ENCODE measurements around the gene IRAG1.

The IRAG1 gene, protein sequence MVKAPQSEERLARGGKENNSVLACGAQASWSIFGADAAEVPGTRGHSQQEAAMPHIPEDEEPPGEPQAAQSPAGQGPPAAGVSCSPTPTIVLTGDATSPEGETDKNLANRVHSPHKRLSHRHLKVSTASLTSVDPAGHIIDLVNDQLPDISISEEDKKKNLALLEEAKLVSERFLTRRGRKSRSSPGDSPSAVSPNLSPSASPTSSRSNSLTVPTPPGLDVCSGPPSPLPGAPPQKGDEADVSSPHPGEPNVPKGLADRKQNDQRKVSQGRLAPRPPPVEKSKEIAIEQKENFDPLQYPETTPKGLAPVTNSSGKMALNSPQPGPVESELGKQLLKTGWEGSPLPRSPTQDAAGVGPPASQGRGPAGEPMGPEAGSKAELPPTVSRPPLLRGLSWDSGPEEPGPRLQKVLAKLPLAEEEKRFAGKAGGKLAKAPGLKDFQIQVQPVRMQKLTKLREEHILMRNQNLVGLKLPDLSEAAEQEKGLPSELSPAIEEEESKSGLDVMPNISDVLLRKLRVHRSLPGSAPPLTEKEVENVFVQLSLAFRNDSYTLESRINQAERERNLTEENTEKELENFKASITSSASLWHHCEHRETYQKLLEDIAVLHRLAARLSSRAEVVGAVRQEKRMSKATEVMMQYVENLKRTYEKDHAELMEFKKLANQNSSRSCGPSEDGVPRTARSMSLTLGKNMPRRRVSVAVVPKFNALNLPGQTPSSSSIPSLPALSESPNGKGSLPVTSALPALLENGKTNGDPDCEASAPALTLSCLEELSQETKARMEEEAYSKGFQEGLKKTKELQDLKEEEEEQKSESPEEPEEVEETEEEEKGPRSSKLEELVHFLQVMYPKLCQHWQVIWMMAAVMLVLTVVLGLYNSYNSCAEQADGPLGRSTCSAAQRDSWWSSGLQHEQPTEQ

DNA sequence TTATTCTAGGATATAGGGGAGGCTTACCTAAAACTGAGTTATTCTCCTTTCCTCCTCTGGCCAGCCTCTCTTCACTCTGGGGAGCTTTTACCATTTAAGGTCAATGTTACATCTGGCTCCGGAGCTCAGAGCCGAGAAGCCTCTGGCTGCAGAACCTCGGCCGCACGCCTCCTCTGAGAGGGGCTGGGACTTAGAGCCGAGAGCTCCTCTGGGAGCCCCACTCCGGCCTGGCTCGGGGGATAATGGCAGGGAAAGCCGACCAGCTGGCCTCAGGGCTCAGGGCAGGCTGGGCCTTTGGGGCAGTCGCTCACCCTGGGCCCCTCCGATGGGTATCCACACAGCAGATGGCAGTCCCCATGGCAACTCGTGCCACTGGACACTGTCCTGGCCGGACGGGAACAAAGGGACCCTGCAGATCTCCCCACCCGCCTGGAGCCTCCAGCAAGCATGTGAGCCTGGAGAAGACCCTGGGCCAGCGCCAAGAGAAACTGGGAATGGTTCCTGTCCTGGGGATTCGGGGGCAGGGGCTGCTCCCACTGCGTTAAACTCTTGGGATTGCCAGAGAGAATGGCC lies at the start of gene IRAG1:
TSS of gene IRAG1 (minus strand) at position 247 of the 573 bp plus-strand sequence. CDS start at position 94, 153 bp downstream.
- DNase-seq: no peak

DNA sequence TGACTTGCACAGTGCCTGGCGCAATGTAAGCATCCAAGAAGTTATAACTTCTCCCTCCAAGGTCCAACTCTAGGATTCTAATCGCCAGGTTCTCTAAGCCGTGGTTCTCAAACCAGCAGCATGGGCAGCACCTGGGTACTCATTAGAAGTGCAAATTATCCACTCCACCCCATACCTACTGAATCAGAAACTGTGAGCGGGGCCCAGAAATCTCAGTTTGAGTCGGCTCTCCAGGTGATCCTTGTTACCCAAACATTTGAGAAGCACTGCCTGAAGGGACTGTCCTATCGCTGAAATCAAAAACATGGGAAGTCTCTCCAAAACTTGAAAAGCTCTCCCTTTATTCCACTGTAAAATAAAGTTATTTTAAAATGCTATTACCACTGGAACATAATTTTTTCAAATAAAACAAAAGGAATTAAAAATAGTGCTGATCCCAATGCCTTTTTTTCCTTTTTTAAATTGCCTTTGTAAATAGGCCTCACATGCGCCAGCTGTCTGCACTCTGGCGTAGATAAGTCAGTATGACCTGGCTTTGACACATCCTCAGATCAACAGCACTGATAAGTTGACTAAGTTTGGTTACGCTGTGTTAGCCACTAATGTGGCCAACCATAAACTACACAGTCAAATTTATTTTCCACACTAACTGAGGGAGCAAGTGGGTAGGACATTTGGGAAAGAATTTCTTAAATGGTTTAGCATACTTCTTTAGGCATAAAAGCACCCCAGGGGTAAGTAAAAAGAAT lies 49.1 kb upstream of the IRAG1 start:
- no peak for DNase-seq

DNA sequence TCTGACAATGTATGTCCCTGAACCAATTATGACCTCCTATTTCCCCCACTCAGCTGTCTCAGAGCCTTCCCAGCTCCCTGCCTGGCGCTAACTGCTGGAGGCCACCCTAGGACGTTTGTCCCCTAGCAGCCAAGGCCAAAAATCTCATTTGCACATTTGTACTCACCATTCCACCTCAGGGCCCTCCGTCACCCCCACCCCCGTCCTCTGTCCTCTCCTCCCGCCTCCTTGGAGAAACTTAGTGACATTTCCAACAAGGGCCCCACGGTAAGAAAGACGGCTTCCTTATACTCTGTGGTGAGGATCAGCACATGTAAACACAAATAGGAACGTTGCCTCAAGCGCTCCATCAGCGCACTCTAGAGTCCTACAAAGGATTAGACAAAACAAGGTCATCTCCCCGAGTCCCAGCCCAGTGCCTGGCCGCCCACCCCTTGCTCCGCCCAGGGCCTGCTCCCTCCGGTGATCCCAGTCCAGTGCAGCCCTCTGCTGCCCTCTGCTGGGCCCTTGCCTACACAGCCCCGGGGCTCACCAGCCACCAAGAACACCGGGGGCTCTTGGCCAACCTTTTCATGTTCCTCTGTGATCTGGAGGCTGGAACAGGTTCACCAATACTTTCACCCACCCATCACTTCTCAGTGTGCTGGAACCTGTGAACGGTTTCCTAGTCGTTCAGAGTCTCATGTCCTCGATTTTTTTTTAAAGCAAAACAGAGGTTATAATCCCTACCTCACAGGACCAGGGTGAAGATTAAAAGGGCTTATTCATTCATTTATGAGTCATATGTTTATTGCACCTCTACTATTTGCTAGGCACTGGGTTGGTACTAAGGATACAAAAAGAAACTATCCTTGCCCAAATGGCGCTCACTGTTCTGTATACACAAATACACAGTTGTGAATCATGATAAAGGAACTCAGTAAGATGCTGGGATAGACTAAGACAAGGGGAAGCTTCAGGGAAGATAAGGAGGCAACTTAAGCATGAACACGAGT lies 42.2 kb upstream of the IRAG1 start:
- DNase-seq: peak; percentile 78

DNA sequence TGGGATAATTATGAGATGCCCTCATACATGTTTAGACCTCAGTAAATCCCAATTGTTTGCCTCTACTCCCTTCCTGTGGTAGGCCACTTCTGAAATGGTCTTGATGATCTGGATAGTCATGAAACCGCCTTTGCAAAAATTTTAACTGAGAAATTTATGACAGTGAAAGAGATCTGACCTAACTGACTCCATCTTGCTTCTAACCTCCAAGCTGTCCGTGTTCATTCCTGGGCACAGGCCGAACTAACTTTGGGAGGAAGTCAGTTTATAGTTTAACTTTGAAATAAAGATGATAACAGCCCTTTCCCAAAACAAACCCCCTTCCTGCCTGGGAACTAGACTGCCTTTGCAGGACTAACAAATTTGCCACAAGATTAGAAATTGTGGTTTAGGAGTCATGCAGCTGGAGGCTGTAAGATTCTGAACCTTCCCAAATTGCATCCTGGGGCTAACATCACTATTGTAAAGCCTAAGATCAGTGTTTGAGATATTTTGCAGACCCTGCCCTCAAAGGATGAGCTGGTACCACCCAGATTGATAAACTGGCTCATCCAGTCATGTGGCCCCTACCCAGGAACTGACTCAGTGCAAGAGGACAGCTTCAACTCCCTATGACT lies 37.6 kb upstream of the IRAG1 start:
- DNase-seq: no peak

DNA sequence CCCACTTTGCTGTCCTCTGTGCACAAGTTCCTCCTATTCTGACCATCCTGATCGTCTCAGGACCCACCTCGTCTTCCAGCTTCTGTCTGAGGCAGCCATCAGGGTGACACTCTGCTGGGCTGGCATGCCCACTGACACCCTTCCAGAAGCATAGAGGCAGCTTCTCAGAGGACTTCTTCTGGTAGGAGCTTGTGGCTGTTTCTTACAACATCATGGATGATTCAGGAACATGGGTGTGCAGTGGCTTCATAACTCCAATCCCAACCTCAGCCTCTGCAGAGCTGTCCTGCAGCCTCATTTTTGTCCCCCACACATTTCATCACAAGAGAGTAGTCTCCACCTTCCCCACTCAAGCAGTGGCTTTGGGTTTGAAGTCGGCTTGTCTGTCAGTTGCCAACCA lies 36.6 kb upstream of the IRAG1 start:
- DNase-seq: no peak

DNA sequence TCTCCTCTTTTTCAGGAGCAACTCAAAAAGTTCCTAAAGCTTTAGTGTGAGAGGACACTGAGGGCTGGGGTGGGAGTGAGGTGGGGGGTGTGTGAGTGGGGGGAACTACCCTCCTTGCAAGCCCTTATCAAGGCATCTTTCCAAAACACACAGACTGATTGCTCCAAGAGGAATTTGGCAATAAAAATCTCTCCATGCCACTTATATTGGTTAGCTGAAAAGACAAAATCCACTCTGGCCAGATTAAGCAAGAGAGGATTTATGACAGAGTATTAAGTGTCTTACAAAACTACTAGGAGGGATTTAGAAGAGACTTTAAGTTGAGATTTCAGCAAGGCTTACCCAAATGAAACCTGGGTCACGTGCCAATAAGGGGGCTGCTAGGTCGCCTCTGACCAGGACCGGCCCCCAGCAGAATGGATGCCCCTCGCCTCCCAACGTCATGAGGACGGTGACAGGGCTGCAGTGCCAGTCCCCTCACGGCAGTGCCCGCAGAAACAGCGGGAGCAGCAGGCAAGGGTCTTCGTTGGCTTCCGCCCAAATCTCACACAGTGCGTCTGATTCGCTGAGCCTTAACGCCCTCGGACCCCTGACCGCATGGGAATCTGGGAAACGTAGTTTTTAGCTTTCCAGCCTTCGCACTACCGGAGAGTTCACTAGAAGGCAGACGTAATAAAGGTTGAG lies 35.4 kb upstream of the IRAG1 start:
- no peak for DNase-seq

DNA sequence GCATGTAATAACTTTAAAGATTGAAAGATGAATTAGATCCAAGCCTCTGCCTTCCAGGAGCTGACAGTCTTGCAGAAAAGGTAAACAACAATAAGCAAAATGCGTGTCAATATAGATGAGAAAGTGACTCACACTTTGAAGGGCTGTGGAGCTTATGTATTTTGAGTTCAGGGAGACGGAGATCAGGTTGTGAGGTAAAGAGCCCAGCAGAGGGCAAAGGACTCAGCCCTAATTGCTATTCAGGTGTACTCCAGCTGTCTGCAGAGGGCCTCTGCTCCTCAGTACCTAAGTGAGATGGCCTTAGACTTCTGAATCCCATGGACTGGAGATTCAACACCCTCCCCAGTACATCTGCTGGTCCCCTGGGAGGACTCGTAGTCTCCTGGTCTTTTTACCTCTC lies 34.6 kb upstream of the IRAG1 start:
- no peak for DNase-seq

DNA sequence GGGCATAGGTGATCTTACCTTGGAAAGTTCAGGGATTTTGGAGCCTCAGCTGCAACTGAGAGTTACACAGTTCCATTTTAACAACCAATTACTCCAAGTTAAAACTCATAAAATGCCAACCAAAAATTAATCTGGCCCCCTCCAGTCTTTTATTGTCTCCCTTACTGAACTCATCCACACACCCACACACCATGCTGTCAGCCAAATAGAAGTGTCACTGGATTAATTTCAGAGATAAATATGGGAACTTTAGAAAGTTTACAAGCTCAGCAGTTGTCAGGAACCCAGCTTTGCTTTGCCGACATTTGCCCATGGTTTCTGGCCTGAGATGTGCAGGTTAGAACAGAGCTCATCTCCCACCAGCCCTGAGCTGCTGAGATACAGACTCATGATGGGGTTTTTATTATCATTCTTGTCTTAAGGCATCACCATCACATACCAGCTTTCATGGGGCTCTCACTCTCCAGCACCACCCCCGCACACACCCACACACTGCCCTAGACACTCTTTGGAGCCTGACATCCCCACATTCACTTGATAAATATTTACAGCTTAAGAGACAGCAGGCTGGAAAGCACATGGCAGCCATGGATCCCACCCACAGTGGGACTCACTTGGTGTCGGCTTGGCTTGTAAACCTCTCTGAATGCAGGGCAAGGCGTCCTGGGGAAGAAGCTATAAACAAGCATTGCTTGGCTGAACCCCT lies 33.7 kb upstream of the IRAG1 start:
- DNase-seq: no peak

DNA sequence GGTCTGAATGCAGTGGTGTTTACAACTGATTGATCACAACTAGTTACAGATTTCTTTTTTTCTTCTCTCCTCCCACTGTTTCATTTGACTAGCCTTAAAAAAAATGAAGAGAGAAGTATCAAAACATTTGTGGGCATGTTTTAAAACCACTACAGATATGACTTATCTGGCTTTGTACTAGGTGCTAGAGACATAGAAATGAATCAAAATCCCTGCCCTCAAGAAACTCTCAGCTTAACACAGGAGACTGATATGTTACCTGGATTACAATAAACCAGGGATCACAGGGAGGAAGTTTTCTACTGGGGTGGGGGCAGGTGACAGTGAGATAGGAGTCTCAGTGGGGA lies 32.3 kb upstream of the IRAG1 start:
- no peak for DNase-seq

DNA sequence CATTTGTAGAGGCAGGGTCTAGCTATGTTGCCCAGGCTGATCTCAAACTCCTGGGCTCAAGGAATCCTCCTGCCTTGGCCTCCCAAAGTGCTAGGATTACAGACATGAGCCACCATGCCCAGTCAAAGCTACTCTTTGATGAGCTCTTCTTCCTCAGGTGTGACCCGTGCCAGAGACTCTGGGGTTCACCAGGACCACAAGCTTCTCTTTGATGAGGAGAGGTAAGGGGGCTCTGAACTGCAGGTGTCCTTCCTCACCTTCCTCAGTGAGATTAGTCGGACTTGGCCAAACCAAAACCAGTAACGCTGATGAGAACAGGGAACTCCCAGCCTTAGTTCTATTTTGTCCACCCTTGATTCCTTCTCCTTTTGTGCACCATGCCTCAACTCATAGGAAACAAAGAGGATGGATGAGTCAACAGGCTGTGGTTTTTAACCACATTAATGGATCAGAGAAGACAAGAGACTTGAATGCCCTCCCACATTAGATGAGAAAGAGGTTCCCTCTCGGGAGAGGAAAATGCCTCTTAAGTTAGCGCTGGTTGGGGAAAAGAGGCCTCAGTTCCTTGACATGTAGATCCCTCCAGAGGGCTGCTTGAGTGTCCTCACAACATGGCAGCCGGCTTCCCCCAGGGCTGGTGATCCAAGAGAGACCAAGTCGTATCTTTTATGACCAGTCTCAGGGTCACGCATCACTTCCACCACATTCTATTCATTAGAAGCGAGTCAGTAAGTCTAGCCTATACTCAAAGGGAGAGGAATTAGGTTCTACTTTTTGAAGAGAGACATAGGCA lies 31.8 kb upstream of the IRAG1 start:
- DNase-seq: no peak

DNA sequence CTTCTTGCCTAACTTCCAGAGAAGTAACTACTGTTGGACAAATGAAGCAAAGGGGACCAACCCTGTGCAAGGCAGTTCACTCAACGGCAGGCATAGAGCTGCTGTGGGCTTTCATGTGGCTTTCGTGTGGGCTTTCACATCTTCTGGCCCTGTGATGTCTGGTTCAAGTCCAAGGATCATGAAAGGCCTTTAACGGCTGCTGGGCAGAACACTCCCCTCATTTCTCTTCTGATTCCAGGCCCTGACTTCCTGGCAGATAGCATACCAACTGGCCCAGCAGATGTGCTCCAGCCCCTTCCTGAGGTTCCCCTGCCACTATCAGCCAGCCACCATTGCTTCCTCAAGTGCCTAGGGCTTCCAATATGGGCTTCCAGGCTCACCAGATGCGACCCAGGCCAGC lies 28.8 kb upstream of the IRAG1 start:
- no peak for DNase-seq

DNA sequence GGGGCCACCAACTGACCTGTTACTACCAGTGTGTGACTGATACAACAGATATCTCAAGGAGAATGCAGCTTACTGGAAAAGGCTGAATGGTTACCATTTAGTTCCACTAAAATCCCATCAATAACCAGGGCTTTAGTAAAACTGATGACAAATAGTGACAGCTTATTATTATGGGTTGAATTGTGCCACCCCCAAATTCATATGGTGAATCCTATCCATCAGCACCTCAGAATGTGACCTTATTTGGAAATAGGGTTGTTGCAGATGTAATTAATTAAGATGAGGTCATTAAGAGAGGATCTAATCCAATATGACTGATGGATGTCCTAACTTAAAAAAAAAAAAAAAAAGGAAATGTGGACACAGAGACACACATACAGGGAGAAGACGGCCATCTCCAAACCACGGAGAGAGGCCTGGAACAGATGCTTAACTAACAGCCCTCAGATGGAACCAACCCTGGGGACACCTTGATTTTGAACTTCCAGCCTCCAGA lies 27.4 kb upstream of the IRAG1 start:
- DNase-seq: no peak

DNA sequence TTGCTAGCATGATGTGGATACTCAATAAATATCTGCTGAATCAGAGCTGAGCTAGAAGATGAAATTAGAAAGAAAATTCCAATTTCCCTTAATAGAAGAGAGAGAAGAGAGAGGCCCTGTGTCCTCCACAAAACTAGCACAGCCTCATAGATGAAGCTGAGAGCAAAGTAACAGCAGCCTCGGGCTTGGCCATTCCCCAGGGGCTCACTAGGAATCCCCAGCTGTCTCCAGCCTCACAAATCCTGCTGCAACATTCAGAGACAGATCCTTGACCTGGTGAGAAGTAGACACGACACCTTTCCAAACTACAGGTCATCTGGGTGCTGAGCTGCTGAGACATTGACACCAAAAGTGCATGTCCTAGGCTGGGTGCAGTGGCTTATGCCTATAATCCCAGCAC lies 26.1 kb upstream of the IRAG1 start:
- no peak for DNase-seq

DNA sequence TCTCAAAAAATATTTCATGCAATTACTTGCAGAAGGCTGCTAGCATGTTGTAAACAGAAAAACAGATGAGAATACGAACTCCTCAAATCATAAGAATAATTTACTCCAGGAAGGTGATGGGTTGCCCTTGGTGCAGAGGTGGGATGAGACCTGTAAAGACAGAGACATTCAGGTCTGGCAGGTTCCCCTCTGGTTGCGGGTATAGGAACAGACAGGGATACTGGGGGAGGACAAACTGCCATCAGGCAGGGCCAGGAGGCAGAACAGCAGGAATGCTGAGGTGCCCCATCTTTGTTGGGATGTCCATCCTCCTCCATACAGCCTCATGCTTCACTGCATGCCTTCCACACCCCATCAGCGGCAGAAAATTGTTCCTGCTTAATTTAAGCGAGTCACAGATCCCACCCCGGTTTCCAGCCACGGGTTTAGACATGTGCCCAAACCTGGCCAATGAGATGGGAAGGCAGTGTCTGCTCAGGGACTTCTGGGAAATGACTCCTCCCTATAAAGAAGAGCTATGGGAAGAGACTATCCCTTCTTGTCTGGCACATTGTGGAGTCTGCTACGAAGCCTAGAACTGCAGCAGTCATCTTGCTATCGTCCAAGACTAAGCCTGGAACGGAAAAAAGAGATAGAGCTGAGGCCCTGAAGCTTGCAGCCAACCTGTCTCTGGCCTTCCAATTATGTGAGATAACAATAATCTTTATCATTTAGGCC lies 23.1 kb upstream of the IRAG1 start:
- no peak for DNase-seq

DNA sequence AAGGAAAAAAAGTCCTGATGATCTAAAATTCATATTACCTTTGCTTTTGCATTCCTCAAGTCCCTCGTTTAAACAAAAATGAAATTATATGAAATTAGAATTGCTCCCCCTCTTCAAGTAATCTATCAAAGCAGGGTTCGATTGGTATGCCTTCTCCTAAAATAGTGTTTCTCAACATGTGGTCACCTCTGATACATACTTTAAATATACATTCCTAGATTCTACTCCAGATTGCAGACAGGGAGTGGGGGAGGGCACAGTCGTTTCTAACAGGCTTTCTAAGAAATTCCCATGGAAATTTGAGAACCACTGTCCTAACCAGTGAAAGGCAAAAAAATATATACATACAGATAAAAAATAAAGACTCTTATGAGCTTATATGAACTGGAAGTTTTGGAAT lies 22.6 kb upstream of the IRAG1 start:
- DNase-seq: no peak

DNA sequence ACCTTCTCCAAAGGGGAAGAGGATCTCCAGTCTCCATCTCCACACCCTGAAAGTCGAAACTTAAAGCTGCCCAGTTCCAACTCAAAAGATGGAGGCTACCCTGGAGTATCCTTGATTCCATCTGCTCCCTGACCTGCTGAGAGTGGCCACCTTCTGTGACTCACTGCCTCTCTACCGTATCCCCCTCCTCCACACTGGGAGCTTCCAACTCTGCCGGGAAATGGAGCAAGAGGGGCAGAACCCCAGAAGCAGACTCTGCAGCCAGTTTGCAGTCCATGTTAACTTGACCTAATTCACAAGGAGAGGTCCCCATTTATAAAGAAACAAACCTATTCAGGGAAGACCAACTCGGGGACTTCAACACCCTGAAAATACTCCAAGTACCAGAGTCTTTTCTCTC lies 22.0 kb upstream of the IRAG1 start:
- no peak for DNase-seq

DNA sequence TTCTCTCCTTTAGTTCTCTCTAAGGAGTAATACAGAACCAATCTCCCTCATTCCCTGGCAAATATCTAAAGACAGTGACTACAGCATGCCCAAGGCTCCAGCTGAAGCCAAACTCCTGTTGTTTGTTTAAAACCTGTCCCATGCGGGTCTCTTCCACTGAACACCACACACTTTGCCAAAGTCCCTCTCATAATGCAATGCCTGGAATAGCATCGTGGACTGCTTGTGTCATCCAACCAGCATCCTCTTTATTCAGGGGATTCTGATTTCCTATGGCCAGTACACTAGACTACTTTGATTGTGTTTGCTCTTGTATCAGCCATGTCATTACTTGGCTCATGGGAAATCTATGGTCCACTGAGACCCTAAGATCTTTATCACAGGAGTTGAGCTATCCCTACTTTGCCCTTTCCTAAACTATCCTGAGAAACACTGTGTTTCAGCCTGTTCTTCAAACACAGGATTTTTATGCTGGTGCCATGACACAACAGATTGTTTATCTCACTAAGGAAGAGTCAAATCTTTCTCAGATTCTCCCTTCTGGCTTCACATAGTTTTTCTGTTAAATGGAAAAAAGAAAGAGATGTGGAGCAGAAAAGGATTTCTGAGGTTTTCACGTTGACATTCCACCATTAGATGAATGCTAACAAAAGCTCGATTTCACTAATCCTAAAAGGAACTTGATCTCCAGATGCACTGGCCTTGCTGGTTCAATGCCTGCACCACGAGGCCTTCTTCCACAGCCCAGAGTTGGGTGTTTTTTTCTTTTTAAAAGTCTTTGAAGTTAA lies 15.9 kb upstream of the IRAG1 start:
- no peak for DNase-seq

All from activated T-cell treated with anti-CD3 and anti-CD28 coated beads for 4 hours (primary cell).